ENCODE measurements around the gene CMPK1.

Gene CMPK1

DNA sequence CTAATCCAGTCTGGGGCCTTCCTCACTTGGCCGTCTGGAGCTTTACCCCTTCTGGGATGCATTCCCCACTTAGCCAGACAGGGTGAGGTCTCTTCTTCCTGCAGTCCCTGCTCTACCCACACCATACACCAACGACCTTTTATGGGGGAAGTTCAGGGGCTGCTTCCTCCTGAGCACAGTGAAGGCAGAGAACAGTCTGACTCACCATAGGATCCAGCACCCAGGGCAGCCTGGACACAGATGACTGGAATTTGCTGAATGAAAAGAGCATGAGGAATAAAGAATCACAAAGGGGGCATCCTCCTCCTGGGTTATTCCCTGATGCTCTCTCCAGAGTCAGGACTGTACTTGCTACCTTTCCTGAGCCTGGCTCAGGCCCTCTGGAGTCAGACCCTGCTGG is 77.8 kb downstream of the CMPK1 start:
- H3K36me3 ChIP-seq (ENCODE audit: insufficient read depth, insufficient read length, low read length): no peaks in the 10 kb centered on the region
- no peak for DNase-seq (ENCODE audit: low read depth, low spot score)
- peaks cover 27% of the 10 kb centered on the region for H3K27me3 ChIP-seq (ENCODE audit: insufficient read depth, insufficient read length)
- TF ChIP-seq YY1 (IDR thresholded peaks at IDR 0.05; ENCODE audit: insufficient read depth, insufficient read length): no peak
- no peak for TF ChIP-seq SUZ12 (IDR thresholded peaks at IDR 0.05; ENCODE audit: extremely low read depth, insufficient read depth, insufficient read length)
- no peak for TF ChIP-seq ZNF274 (IDR thresholded peaks at IDR 0.05; ENCODE audit: low read depth, low read length)
- H3K9me3 ChIP-seq (ENCODE audit: insufficient read depth, low read length): no peaks in the 10 kb centered on the region
- H3K9ac ChIP-seq (ENCODE audit: insufficient read length, low read depth): no peak overlapping the region
- peaks cover 20% of the 10 kb centered on the region for H3K4me1 ChIP-seq (ENCODE audit: insufficient read depth, insufficient read length)
- H3K4me3 ChIP-seq (ENCODE audit: insufficient read length, low read depth): no peak overlapping the region

GRCh38 chr1:47412437-47412836 is 78.8 kb downstream of the CMPK1 start:
- Histone ChIP-seq H3K9ac (ENCODE audit: insufficient read length, low read depth) (no peak overlapping the region), H3K27me3 (ENCODE audit: insufficient read depth, insufficient read length) (peaks cover 37% of the 10 kb centered on the region), H3K9me3 (ENCODE audit: insufficient read depth, low read length) (no peaks in the 10 kb centered on the region), H3K4me3 (ENCODE audit: insufficient read length, low read depth) (no peak overlapping the region), H3K36me3 (ENCODE audit: insufficient read depth, insufficient read length, low read length) (no peaks in the 10 kb centered on the region), H3K4me1 (ENCODE audit: insufficient read depth, insufficient read length) (peaks cover 20% of the 10 kb centered on the region)
- TF ChIP-seq YY1 (IDR thresholded peaks at IDR 0.05; ENCODE audit: insufficient read depth, insufficient read length) (no peak), ZNF274 (IDR thresholded peaks at IDR 0.05; ENCODE audit: low read depth, low read length) (no peak), SUZ12 (IDR thresholded peaks at IDR 0.05; ENCODE audit: extremely low read depth, insufficient read depth, insufficient read length) (no peak)
- no peak for DNase-seq (ENCODE audit: low read depth, low spot score)

GRCh38 chr1:47415728-47416318 is 82.2 kb downstream of the CMPK1 start, which contains the start of gene FOXE3:
FOXE3 (plus strand) TSS chr1:47416285; CDS start chr1:47416316, 31 bp downstream.
- no peaks in the 10 kb centered on the region for H3K9me3 ChIP-seq (ENCODE audit: insufficient read depth, low read length)
- H3K27me3 ChIP-seq (ENCODE audit: insufficient read depth, insufficient read length): peaks cover 66% of the 10 kb centered on the region
- no peaks in the 10 kb centered on the region for H3K36me3 ChIP-seq (ENCODE audit: insufficient read depth, insufficient read length, low read length)
- H3K4me1 ChIP-seq (ENCODE audit: insufficient read depth, insufficient read length): peaks cover 11% of the 10 kb centered on the region
- no peak for DNase-seq (ENCODE audit: low read depth, low spot score)
- H3K4me3 ChIP-seq (ENCODE audit: insufficient read length, low read depth): peak within 1 kb of the TSS; percentile 37
- no peak for TF ChIP-seq YY1 (IDR thresholded peaks at IDR 0.05; ENCODE audit: insufficient read depth, insufficient read length)
- TF ChIP-seq ZNF274 (IDR thresholded peaks at IDR 0.05; ENCODE audit: low read depth, low read length): no peak
- TF ChIP-seq SUZ12 (IDR thresholded peaks at IDR 0.05; ENCODE audit: extremely low read depth, insufficient read depth, insufficient read length): no peak
- H3K9ac ChIP-seq (ENCODE audit: insufficient read length, low read depth): peak within 1 kb of the TSS; percentile 51

DNA sequence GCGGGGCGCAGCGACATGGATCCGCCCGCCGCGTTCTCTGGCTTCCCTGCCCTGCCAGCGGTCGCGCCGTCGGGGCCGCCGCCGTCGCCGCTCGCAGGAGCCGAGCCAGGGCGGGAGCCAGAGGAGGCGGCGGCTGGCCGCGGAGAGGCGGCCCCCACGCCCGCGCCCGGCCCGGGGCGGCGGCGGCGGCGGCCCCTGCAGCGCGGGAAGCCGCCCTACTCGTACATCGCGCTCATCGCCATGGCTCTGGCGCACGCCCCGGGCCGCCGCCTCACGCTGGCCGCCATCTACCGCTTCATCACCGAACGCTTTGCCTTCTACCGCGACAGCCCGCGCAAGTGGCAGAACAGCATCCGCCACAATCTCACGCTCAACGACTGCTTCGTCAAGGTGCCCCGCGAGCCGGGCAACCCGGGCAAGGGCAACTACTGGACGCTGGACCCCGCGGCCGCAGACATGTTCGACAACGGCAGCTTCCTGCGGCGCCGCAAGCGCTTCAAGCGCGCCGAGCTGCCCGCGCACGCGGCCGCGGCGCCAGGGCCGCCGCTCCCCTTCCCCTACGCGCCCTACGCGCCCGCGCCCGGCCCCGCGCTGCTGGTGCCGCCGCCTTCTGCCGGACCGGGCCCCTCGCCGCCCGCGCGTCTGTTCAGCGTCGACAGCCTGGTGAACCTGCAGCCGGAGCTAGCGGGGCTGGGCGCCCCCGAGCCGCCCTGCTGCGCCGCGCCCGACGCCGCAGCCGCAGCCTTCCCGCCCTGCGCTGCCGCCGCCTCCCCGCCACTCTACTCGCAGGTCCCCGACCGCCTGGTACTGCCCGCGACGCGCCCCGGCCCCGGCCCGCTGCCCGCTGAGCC is 83.0 kb downstream of the CMPK1 start:
- Histone ChIP-seq H3K27me3 (ENCODE audit: insufficient read depth, insufficient read length) (peaks cover 69% of the 10 kb centered on the region), H3K9ac (ENCODE audit: insufficient read length, low read depth) (peak overlapping the region; percentile 51), H3K4me1 (ENCODE audit: insufficient read depth, insufficient read length) (peaks cover 11% of the 10 kb centered on the region), H3K9me3 (ENCODE audit: insufficient read depth, low read length) (no peaks in the 10 kb centered on the region), H3K4me3 (ENCODE audit: insufficient read length, low read depth) (peak overlapping the region; percentile 37), H3K36me3 (ENCODE audit: insufficient read depth, insufficient read length, low read length) (no peaks in the 10 kb centered on the region)
- no peak for DNase-seq (ENCODE audit: low read depth, low spot score)
- peak; percentile 81 for TF ChIP-seq SUZ12 (IDR thresholded peaks at IDR 0.05; ENCODE audit: extremely low read depth, insufficient read depth, insufficient read length)
- TF ChIP-seq ZNF274 (IDR thresholded peaks at IDR 0.05; ENCODE audit: low read depth, low read length): no peak

DNA sequence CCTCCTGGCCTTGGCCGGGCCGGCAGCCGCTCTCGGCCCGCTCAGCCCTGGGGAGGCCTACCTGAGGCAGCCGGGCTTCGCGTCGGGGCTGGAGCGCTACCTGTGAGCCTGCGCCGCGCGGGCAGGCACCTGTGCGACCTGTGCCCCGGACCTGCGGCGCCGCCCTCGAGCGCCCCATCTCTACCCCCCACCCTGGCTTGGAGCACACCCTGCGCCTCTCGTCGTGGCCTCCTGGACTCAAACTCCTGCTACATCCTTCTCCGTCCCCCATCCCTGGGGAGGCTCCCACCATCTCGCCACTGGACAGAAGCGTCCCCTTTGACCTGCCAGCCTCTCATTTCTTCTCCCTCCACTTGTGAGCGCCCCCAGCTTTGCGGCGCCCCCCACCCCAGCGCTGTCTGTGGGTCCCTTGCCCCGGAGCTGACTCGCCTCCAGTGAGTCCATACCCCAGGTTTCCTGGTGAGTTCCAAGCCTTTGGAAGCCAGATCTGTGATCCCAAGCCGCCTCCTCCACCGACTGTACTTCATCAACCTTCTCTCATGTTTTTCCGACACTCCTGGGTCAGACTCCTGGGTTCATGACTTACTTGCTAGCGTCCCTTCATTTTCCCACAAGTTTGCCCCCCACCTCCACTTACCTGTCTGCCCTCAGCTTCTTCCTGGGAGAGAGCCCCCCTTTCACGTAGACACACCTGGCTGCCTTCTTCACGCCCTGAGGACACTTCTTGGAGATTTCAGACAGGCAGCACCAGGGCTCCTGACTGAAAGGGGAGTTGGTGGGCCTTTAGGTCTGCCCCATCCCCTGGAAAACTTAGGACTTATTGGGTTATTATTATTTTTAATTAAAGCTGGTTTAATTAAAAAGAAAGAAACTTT is 83.8 kb downstream of the CMPK1 start:
- Histone ChIP-seq H3K4me3 (ENCODE audit: insufficient read length, low read depth) (peak overlapping the region; percentile 37), H3K36me3 (ENCODE audit: insufficient read depth, insufficient read length, low read length) (no peaks in the 10 kb centered on the region), H3K4me1 (ENCODE audit: insufficient read depth, insufficient read length) (peaks cover 3% of the 10 kb centered on the region), H3K9me3 (ENCODE audit: insufficient read depth, low read length) (no peaks in the 10 kb centered on the region), H3K9ac (ENCODE audit: insufficient read length, low read depth) (peak overlapping the region; percentile 51), H3K27me3 (ENCODE audit: insufficient read depth, insufficient read length) (peaks cover 70% of the 10 kb centered on the region)
- DNase-seq (ENCODE audit: low read depth, low spot score): no peak
- TF ChIP-seq YY1 (IDR thresholded peaks at IDR 0.05; ENCODE audit: insufficient read depth, insufficient read length) (no peak), ZNF274 (IDR thresholded peaks at IDR 0.05; ENCODE audit: low read depth, low read length) (no peak), SUZ12 (IDR thresholded peaks at IDR 0.05; ENCODE audit: extremely low read depth, insufficient read depth, insufficient read length) (no peak)

GRCh38 chr1:47418122-47418521 is 84.5 kb downstream of the CMPK1 start:
- Histone ChIP-seq H3K9me3 (ENCODE audit: insufficient read depth, low read length) (no peaks in the 10 kb centered on the region), H3K9ac (ENCODE audit: insufficient read length, low read depth) (no peak overlapping the region), H3K4me1 (ENCODE audit: insufficient read depth, insufficient read length) (no peaks in the 10 kb centered on the region), H3K36me3 (ENCODE audit: insufficient read depth, insufficient read length, low read length) (no peaks in the 10 kb centered on the region), H3K27me3 (ENCODE audit: insufficient read depth, insufficient read length) (peaks cover 70% of the 10 kb centered on the region), H3K4me3 (ENCODE audit: insufficient read length, low read depth) (no peak overlapping the region)
- TF ChIP-seq ZNF274 (IDR thresholded peaks at IDR 0.05; ENCODE audit: low read depth, low read length): no peak
- no peak for TF ChIP-seq SUZ12 (IDR thresholded peaks at IDR 0.05; ENCODE audit: extremely low read depth, insufficient read depth, insufficient read length)
- no peak for TF ChIP-seq YY1 (IDR thresholded peaks at IDR 0.05; ENCODE audit: insufficient read depth, insufficient read length)
- no peak for DNase-seq (ENCODE audit: low read depth, low spot score)
